Naive thymus-derived CD8-positive, alpha-beta T cell (primary cell): ENCODE results near the gene PTBP3. TPM values are rescaled to one million over a fixed set of nuclear protein-coding genes. Genes with fewer than 3 reads are reported as not detected.
A peak's percentile ranks its signal among the peaks of the same experiment; 100 is the strongest.
"Not testable (repeated sequence)": the region's sequence is repeated elsewhere in the genome, so short reads cannot be mapped to it uniquely, and the experiment has no call there.

Experiments used
- ATAC-seq, 2 donors: fragments of 150-1000 bp; cut with Tn5 transposase in 1 of 2; sonication (Bioruptor Pico), chemical (Tn5 transposase) in 1 of 2; 1 replicate in 1 of 2; 2 replicates in 1 of 2; pipeline ENCODE4 v1.10.0; 2021; ENCODE audit warnings: mild to moderate bottlenecking in 2 of 2, moderate library complexity in 2 of 2
- POLR2A ChIA-PET: fragments of 350-600 bp; sonication (Branson Sonifier 250); formaldehyde crosslinking; loops from one replicate; lab custom pipeline; 2021; ENCODE audit warnings: antibody characterized with exemption; lab: Charles Lee
- DNase-seq, 10 donors: peaks; one replicate each; pipeline versions ENCODE4 v3.0.0 to v3.0.0-alpha.2; 2020 to 2022
- H3K27ac Mint-ChIP-seq, 10 donors: one replicate each; pipeline ENCODE4 v1.8.0; 2020 to 2022; ENCODE audit warnings: mild to moderate bottlenecking in 10 of 10, mixed read lengths in 10 of 10, moderate library complexity in 4 of 10, inconsistent platforms in 1 of 10
- H3K27me3 Mint-ChIP-seq, 5 donors: one replicate each; pipeline ENCODE4 v1.8.0; 2021 to 2022; ENCODE audit warnings: mixed read lengths in 5 of 5
- H3K36me3 Mint-ChIP-seq, 3 donors: one replicate each; pipeline ENCODE4 v1.8.0; 2020 to 2022; ENCODE audit warnings: mixed read lengths in 3 of 3, mild to moderate bottlenecking in 2 of 3, inconsistent platforms in 1 of 3
- H3K4me1 Mint-ChIP-seq, 4 donors: one replicate each; pipeline ENCODE4 v1.8.0; 2021 to 2022; ENCODE audit warnings: mixed read lengths in 4 of 4
- H3K4me3 Mint-ChIP-seq, 10 donors: one replicate each; pipeline ENCODE4 v1.8.0; 2020 to 2022; ENCODE audit warnings: mild to moderate bottlenecking in 10 of 10, mixed read lengths in 10 of 10, moderate library complexity in 6 of 10, inconsistent platforms in 1 of 10
- H3K9me3 Mint-ChIP-seq, 9 donors: one replicate each; pipeline ENCODE4 v1.8.0; 2020 to 2022; ENCODE audit warnings: mixed read lengths in 9 of 9, mild to moderate bottlenecking in 3 of 9, inconsistent platforms in 1 of 9, moderate library complexity in 1 of 9
- polyA plus RNA-seq, 3 donors: library from polyadenylated mRNA; unstranded; fragments of 300-500 nt; fragmentation: Illumina TruSeq; gene quantifications; one replicate each; pipeline ENCODE4 v1.2.3, GENCODE V29; 2021
- total RNA-seq, 8 experiments: library from RNA in 2 of 8; stranded (reverse) in 2 of 8; gene quantifications; one replicate each; pipeline ENCODE4 v1.2.3 and lab custom pipeline; 2021 to 2026

PTBP3 gene
- total and polyA plus RNA-seq, 5 experiments from 2014 or later: 32.1 to 123 (median 51.0) TPM

- peaks cover 0 to 20% (median 9%) of the 10 kb centered on the region in 9 donors for H3K9me3 Mint-ChIP-seq
- no peaks in the 10 kb centered on the region for H3K27me3 Mint-ChIP-seq
- H3K4me3 Mint-ChIP-seq: no peak overlapping the region
- peaks cover 21 to 32% (median 29%) of the 10 kb centered on the region in 4 donors for H3K4me1 Mint-ChIP-seq
- no peak for DNase-seq
- no peak for ATAC-seq
- H3K27ac Mint-ChIP-seq: no peak overlapping the region
- peaks cover 2 to 15% (median 13%) of the 10 kb centered on the region in 3 donors for H3K36me3 Mint-ChIP-seq
- POLR2A ChIA-PET: no interaction called here
Observed at GRCh38 chr9:112375361-112375760, 41.9 kb upstream of the PTBP3 start.

- DNase-seq, ATAC-seq, POLR2A ChIA-PET, H3K27ac Mint-ChIP-seq, H3K4me3 Mint-ChIP-seq, H3K27me3 Mint-ChIP-seq: not testable (repeated sequence)
- Mint-ChIP-seq H3K36me3 (peaks cover 2 to 23% (median 17%) of the 10 kb centered on the region in 3 donors), H3K9me3 (peaks cover 0 to 31% (median 20%) of the 10 kb centered on the region in 9 donors), H3K4me1 (peaks cover 18 to 28% (median 26%) of the 10 kb centered on the region in 4 donors)
Observed at GRCh38 chr9:112374232-112374631, 40.8 kb upstream of the PTBP3 start.

GRCh38 chr9:112373666-112374065 lies 40.2 kb upstream of the PTBP3 start:
- ATAC-seq, POLR2A ChIA-PET, DNase-seq, H3K4me3 Mint-ChIP-seq, H3K27me3 Mint-ChIP-seq, H3K27ac Mint-ChIP-seq: not testable (repeated sequence)
- peaks cover 0 to 36% (median 23%) of the 10 kb centered on the region in 9 donors for H3K9me3 Mint-ChIP-seq
- H3K4me1 Mint-ChIP-seq: peaks cover 16 to 25% (median 22%) of the 10 kb centered on the region in 4 donors
- peaks cover 2 to 26% (median 19%) of the 10 kb centered on the region in 3 donors for H3K36me3 Mint-ChIP-seq

- H3K36me3 Mint-ChIP-seq: peaks cover 2 to 29% (median 14%) of the 10 kb centered on the region in 3 donors
- peaks cover 0 to 3% (median 1%) of the 10 kb centered on the region in 4 donors for H3K4me1 Mint-ChIP-seq
- no peaks in the 10 kb centered on the region for H3K27me3 Mint-ChIP-seq
- no peak overlapping the region for H3K27ac Mint-ChIP-seq
- DNase-seq: no peak
- no peak overlapping the region for H3K4me3 Mint-ChIP-seq
- no peak for ATAC-seq
- POLR2A ChIA-PET: interaction anchor here (0.7 kb wide), 1 partner anchor 43 kb away, joined by 4 read pairs; no protein-coding TSS in a partner anchor
- peaks cover 7 to 53% (median 23%) of the 10 kb centered on the region in 9 donors for H3K9me3 Mint-ChIP-seq
Observed at GRCh38 chr9:112371060-112371459, 37.6 kb upstream of the PTBP3 start.

- no peaks in the 10 kb centered on the region for H3K4me1 Mint-ChIP-seq
- peaks cover 0 to 4% (median 0%) of the 10 kb centered on the region in 5 donors for H3K27me3 Mint-ChIP-seq
- POLR2A ChIA-PET: interaction anchor here (0.6 kb wide), 1 partner anchor 330 kb away, joined by 4 read pairs; no protein-coding TSS in a partner anchor
- ATAC-seq (no peak), DNase-seq (no peak)
- no peak overlapping the region for H3K27ac Mint-ChIP-seq
- H3K36me3 Mint-ChIP-seq: peaks cover 2 to 34% (median 16%) of the 10 kb centered on the region in 3 donors
- H3K4me3 Mint-ChIP-seq: no peak overlapping the region
- H3K9me3 Mint-ChIP-seq: peaks cover 11 to 65% (median 35%) of the 10 kb centered on the region in 9 donors
Observed at GRCh38 chr9:112369817-112370216, 36.4 kb upstream of the PTBP3 start.

GRCh38 chr9:112367465-112367864 lies 34.0 kb upstream of the PTBP3 start:
- POLR2A ChIA-PET: no interaction called here
- Mint-ChIP-seq H3K27me3 (peaks cover 0 to 6% (median 4%) of the 10 kb centered on the region in 5 donors), H3K27ac (no peak overlapping the region), H3K36me3 (peaks cover 0 to 31% (median 12%) of the 10 kb centered on the region in 3 donors), H3K9me3 (peaks cover 11 to 55% (median 35%) of the 10 kb centered on the region in 9 donors), H3K4me1 (no peaks in the 10 kb centered on the region), H3K4me3 (no peak overlapping the region)
- ATAC-seq: no peak
- no peak for DNase-seq

GRCh38 chr9:112366591-112366990 lies 33.2 kb upstream of the PTBP3 start:
- DNase-seq (no peak), ATAC-seq (no peak)
- Mint-ChIP-seq H3K36me3 (peaks cover 0 to 31% (median 10%) of the 10 kb centered on the region in 3 donors), H3K9me3 (peaks cover 11 to 53% (median 33%) of the 10 kb centered on the region in 9 donors), H3K27ac (no peak overlapping the region), H3K4me1 (peaks cover 0 to 3% (median under 1%) of the 10 kb centered on the region in 4 donors), H3K4me3 (no peak overlapping the region), H3K27me3 (peaks cover 0 to 7% (median 4%) of the 10 kb centered on the region in 5 donors)
- POLR2A ChIA-PET: interaction anchor here (0.7 kb wide), 1 partner anchor 916 kb away, joined by 3 read pairs; no protein-coding TSS in a partner anchor

- POLR2A ChIA-PET, ATAC-seq, H3K4me1 Mint-ChIP-seq, DNase-seq, H3K27me3 Mint-ChIP-seq: not testable (repeated sequence)
- Mint-ChIP-seq H3K27ac (peak overlapping the region in 1 of 10 donors; percentile 83), H3K36me3 (peaks cover 0 to 25% (median 10%) of the 10 kb centered on the region in 3 donors), H3K4me3 (peak overlapping the region in 1 of 10 donors; percentile 34), H3K9me3 (peaks cover 7 to 46% (median 26%) of the 10 kb centered on the region in 9 donors)
Observed at GRCh38 chr9:112365257-112365656, 31.8 kb upstream of the PTBP3 start.

- ATAC-seq: no peak
- Mint-ChIP-seq H3K4me1 (peaks cover 0 to 4% (median under 1%) of the 10 kb centered on the region in 4 donors), H3K36me3 (peaks cover 0 to 21% (median 10%) of the 10 kb centered on the region in 3 donors), H3K27ac (no peak overlapping the region), H3K9me3 (peaks cover 7 to 41% (median 21%) of the 10 kb centered on the region in 9 donors), H3K4me3 (no peak overlapping the region), H3K27me3 (peaks cover 0 to 7% (median 4%) of the 10 kb centered on the region in 5 donors)
- no peak for DNase-seq
- POLR2A ChIA-PET: interaction anchor here (1.0 kb wide), 1 partner anchor 14 kb away, joined by 3 read pairs; no protein-coding TSS in a partner anchor
Observed at GRCh38 chr9:112364761-112365160, 31.3 kb upstream of the PTBP3 start.

GRCh38 chr9:112361601-112362000 lies 28.2 kb upstream of the PTBP3 start:
- POLR2A ChIA-PET: interaction anchor here (0.7 kb wide), 1 partner anchor 249 kb away, joined by 4 read pairs; no protein-coding TSS in a partner anchor
- no peak overlapping the region for H3K4me3 Mint-ChIP-seq
- peak in 5 of 10 donors; percentile 16 to 60 (median 47) for DNase-seq
- H3K4me1 Mint-ChIP-seq: peaks cover 0 to 4% (median under 1%) of the 10 kb centered on the region in 4 donors
- H3K36me3 Mint-ChIP-seq: peaks cover 0 to 11% (median 4%) of the 10 kb centered on the region in 3 donors
- H3K27ac Mint-ChIP-seq: no peak overlapping the region
- peaks cover 0 to 17% (median 10%) of the 10 kb centered on the region in 9 donors for H3K9me3 Mint-ChIP-seq
- peaks cover 0 to 7% (median 4%) of the 10 kb centered on the region in 5 donors for H3K27me3 Mint-ChIP-seq
- ATAC-seq: no peak

GRCh38 chr9:112360047-112360804 lies 26.8 kb upstream of the PTBP3 start:
- Mint-ChIP-seq H3K27me3 (peaks cover 0 to 7% (median 4%) of the 10 kb centered on the region in 5 donors), H3K27ac (no peak overlapping the region), H3K4me1 (peaks cover under 1 to 9% (median 7%) of the 10 kb centered on the region in 4 donors), H3K4me3 (no peak overlapping the region), H3K9me3 (peaks cover 0 to 6% (median 2%) of the 10 kb centered on the region in 9 donors), H3K36me3 (peaks cover 0 to 5% (median 2%) of the 10 kb centered on the region in 3 donors)
- DNase-seq: no peak
- no peak for ATAC-seq
- POLR2A ChIA-PET: interaction anchor here (0.7 to 1.0 kb wide), 2 partner anchors 274 to 925 kb away, joined by 3 read pairs; no protein-coding TSS in a partner anchor

- no peaks in the 10 kb centered on the region for H3K36me3 Mint-ChIP-seq
- no peaks in the 10 kb centered on the region for H3K9me3 Mint-ChIP-seq
- peaks cover 6 to 20% (median 15%) of the 10 kb centered on the region in 4 donors for H3K4me1 Mint-ChIP-seq
- no peaks in the 10 kb centered on the region for H3K27me3 Mint-ChIP-seq
- H3K27ac Mint-ChIP-seq: peak overlapping the region in 5 of 10 donors; percentile 41 to 77 (median 73)
- POLR2A ChIA-PET: no interaction called here
- ATAC-seq: peak; percentile 42 to 60
- peak overlapping the region in 1 of 10 donors; percentile 49 for H3K4me3 Mint-ChIP-seq
- peak in 2 of 10 donors; percentile 26 to 39 for DNase-seq
Observed at GRCh38 chr9:112355427-112355897, 22.0 kb upstream of the PTBP3 start.
